Activated naive CD4-positive, alpha-beta T cell (primary cell): Measurements from ENCODE around the gene ZNF747.

Experiments
- DNase-seq, 4 experiments: peaks; one replicate each; lab custom pipeline; 2025; lab: John Stamatoyannopoulos, UW

The ZNF747 gene

GRCh38 chr16:30534368-30535105 is at the start of gene ZNF747:
ZNF747 (minus strand) TSS chr16:30534858; CDS start chr16:30534679, 179 bp downstream.
- peak; percentile 79 to 90 (median 87) for DNase-seq

DNA sequence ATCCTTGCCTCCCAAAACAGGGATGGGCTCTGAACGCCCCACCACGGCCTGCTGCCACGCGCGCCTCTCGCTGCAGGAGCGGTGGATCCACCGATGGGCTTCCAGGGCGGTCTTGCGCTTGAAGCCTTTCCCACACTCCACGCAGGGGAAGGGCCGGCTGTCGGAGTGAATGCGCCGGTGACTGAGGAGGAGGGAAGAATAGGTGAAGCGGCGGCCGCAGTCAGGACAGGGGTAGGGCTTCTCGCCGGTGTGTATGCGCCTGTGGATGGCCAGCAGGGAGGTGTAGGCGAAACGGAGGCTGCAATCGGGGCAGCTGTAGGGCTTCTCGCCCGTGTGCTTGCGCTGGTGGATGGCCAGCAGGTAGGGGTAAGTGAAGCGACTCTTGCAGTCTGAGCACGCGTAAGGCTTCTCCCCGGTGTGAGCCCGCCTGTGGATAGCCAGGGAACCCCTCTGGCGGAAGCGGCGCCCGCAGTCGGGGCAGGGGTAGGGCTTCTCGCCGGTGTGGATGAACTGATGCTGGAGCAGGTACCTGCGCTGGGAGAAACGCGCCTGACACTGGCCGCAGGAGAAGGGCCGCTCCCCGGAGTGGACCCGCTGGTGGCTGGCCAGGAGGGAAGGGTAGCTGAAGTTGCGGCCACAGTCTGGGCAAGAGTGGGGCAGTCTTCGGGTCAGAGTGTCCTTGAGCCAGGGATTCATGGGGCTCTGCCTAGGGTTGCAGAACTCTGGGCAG is 48.1 kb upstream of the ZNF747 start:
- no peak for DNase-seq

DNA sequence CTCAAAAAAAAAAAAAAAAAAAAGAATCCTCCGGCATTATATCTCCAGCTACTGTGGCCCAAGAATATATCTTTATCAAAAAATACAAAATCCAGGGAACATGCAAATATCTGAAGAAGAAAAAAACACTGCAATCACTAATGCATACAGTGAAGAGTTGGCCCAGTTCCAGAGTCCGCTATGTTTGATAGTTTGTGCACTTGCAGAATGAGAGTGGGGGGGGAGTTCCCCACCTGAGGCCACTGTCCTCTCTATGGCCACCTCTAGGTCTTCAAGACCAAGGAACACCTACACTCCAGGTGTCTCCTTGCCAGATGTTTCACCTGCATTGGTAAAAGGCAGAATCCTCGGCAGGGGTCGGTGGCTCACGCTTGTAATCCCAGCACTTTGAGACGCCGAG is 46.8 kb upstream of the ZNF747 start:
- no peak for DNase-seq

GRCh38 chr16:30574678-30575077 is 40.0 kb upstream of the ZNF747 start:
- DNase-seq = no peak

DNA sequence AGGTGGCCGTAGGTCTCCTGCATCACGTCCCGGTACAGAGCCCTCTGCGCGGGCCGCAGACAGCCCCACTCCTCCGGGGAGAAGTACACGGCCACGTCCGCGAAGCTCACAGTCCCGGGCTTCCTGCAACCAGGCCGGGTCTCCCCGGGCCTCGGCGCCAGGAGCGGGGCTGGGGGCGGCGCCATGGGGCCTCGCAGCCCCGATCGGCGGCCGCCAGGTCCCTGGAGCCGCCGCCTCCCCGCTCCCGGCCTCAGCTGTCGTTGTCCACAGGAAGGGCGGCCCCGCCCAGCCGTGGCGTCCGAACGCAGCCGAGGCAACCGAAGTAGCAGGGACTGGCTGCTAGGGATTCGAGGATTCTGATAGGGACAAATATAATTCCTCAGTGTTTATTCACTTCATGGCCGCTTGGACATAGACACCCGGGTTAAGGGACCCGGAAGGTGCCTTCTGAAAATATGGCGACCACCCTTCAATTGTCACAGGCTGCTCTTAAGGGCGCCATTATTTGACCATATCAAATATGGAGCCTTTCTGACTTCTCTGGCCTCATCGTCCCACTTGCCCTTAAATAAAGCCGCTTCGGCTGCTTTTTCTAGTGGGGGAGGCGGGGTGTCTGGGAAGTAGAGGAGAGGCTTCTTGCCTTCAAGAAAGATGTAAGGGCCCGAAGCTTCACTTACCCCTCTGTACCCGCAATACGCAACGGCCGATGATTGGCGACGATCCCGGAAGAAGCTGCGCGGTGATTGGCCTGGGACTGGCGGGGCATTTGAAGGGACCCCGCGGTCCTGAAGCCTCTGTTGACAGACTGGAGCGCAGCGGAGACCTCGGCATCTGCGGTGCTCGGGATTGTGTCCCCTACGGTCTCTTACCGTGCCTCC is 37.0 kb upstream of the ZNF747 start, which contains the start of gene ZNF688:
TSS of gene ZNF688 (minus strand) at position 270 of the 878 bp plus-strand sequence. CDS start at position 185, 85 bp downstream.
- peak; percentile 71 to 90 (median 82) for DNase-seq

- DNase-seq = no peak
Observed at GRCh38 chr16:30570636-30571444, 36.2 kb upstream of the ZNF747 start.

- DNase-seq = no peak
Observed at GRCh38 chr16:30569746-30570635, 35.3 kb upstream of the ZNF747 start.

DNA sequence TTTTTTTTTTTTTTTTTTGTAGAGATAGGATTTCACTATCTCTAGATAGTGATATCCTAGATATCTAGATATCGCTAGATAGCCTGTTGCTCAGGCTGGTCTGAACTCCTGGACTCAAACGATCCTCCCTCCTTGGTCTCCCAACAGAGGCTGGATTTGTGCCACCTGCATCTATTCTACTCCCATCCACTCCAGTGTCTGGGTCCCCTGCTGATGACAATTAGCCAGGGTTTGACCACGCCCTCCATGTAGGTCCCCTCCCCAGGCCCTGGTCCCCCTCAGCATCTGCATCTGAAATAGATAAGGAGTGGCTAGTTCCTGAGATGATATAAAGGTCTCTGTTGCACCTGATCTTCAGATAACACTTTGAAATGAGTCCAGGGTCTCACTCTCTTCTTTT is 34.6 kb upstream of the ZNF747 start:
- no peak for DNase-seq

DNA sequence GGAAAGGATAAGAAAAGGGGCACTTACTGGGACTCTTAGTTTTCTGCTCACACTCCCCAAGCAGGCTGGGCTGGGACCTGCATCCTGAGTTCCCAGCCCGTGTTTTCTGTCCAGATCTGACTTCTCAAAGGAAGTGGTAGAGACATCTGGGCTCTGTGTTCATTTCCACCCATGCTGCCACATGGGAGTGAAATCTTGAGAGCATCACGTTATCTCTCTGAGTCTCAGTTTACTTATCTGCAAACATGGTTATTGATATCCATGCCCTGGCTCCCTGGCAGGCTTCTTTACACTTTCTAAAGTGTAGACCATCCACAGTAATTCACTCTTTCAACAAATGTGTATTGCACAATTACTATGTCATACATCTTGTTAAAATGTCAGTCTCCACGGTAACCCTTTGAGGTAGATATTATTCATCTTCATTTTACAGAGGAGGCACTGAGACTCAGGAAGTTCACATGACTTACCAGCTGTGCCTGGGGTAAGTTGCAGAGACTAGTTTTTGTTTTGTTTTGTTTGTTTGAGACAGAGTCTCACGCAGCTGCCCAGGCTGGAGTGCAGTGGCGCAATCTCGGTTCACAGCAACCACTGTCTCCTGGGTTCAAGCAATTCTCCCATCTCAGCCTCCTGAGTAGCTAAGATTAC is 33.5 kb upstream of the ZNF747 start:
- DNase-seq = peak in 2 of 4 experiments; percentile 31 to 33

DNA sequence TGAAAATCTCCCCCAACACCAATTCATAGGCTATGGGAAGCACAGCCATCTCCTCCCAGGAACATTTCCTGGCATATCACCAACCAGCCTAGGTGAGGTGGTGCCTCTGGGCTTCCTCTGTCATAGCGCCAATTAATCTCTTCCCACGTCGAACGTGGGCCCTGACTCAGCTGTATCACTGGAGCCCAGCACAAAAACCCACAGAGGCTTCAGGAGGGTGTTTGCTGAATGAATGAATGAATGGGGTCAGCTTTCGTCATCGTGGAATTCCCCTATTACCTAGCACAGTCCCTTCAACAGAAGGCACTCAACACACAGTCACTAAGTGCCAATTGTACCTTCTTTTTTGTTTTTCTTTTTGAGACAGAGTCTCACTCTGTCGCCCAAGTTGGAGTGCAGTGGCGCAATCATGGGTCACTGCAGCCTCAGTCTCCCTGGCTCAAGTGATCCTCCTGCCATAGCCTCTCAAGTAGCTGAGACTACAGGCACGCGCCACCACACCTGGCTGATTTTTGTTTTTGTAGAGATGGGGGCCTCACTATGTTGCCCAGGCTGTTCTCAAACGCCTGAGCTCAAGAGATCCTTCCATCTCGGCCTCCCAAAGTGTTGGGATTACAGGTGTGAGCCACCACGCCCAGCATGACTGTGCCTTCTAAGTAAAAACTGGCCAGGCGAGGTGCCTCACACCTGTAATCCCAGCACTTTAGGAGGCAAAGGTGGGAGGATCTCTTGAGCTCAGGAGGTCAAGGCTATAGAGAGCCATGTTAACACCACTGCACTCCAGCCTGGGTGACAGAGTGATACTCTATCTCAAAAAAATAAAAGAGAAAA is 32.7 kb upstream of the ZNF747 start:
- DNase-seq = no peak

- DNase-seq = no peak
Observed at GRCh38 chr16:30566531-30566930, 31.9 kb upstream of the ZNF747 start.

- DNase-seq = no peak
Observed at GRCh38 chr16:30565984-30566383, 31.3 kb upstream of the ZNF747 start.

GRCh38 chr16:30565526-30565925 is 30.9 kb upstream of the ZNF747 start:
- no peak for DNase-seq

DNA sequence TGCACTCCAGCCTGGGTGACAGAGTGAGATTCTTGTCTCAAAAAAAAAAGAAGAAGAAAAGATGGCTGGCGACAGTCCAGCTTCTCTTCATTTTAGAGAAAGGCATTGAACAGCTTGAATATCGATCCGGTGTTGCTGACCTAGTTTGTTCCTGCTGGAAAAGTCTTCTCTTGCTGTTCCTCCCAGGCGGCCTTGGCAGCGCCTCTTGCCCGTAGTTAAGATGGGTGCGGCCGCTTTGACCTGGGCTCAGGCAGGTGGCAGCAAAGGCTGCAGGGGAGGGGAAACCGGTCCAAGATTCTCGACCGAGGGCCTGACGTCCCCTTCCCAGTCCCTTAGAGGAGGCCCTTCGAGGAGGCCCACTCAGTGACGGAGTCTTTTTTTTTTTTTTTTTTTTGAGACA is 27.4 kb upstream of the ZNF747 start:
- DNase-seq = no peak

DNA sequence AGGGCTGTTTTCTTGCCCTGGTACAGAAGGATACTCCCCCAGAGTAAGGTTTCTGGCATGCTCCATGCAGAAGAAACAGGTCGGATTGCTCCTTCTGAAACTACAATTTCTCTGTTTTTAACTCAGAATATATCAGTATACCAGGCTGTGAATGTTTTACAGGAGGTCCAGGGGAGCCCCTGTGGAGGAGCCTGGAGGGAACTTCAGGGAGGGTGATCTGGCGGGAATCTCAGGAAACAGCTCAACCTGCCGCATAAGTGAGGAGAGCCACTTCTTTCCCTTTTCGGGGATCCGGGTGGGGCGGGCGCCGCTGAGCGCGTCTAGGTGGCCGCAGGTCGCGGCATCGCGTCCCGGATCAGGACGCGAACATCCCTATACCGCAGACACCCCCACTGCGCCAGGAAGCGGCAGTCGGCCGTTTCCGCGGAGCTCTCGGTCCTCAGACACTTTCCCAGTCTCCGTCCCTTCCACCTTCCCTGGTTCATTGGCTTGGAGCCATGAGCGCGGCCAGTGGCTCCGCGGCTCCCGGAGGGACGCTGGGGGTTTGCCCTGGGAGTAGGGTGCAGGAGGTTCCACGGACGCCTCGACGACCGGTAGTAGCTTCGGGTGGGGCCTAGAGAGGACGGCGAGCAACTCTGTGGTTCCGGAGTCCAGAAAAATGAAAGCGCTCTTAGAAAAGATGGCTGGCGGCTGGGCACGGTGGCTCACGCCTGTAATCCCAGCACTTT is 26.6 kb upstream of the ZNF747 start:
- no peak for DNase-seq

GRCh38 chr16:30559690-30560089 is 25.0 kb upstream of the ZNF747 start:
- no peak for DNase-seq

GRCh38 chr16:30558789-30559377 is 24.2 kb upstream of the ZNF747 start:
- DNase-seq = no peak
